ENCODE data around the gene CYTL1. TPM values are rescaled to one million over a fixed set of nuclear protein-coding genes. Genes with fewer than 3 reads are reported as not detected.

Gene CYTL1
- total RNA-seq, 1 experiment from 2014 or later: 3.2 TPM

DNA sequence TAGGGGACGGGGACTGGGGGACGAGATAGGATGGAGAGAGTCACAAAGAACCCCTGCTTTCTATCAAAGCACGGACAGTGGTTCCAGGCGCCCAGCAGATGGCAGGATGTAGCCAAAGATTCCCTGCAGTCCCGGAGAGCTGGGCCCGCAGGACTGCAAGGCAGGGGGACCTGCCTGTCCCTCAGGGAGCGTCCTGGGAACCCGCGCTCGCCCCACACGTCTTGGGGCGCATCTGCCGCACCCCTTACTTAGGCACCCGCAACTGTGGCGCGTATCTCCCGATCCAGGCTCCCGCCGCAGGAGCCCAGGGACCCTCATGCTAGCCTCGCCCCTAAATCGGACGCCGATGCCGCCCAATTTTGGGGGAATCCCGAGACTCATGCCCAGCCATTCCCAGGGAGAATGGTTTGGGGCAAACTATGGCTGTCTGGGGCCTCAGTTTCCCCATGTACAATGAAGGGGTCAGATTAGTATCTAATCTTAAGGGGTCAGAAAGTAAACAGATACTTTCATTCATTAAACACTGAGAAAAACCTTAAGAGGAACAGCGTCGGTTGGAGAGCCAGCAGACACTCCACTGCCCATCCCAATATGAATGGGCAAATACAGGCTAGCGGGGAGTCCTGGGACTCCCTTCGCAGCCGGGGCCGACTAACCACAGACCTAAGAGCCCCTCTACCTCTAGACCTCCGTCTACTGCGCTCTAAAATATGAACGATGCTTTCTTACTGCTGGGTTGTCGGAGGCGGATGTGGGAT lies 31.4 kb upstream of the CYTL1 start (continued):
- TF ChIP-seq, protein P1, sequence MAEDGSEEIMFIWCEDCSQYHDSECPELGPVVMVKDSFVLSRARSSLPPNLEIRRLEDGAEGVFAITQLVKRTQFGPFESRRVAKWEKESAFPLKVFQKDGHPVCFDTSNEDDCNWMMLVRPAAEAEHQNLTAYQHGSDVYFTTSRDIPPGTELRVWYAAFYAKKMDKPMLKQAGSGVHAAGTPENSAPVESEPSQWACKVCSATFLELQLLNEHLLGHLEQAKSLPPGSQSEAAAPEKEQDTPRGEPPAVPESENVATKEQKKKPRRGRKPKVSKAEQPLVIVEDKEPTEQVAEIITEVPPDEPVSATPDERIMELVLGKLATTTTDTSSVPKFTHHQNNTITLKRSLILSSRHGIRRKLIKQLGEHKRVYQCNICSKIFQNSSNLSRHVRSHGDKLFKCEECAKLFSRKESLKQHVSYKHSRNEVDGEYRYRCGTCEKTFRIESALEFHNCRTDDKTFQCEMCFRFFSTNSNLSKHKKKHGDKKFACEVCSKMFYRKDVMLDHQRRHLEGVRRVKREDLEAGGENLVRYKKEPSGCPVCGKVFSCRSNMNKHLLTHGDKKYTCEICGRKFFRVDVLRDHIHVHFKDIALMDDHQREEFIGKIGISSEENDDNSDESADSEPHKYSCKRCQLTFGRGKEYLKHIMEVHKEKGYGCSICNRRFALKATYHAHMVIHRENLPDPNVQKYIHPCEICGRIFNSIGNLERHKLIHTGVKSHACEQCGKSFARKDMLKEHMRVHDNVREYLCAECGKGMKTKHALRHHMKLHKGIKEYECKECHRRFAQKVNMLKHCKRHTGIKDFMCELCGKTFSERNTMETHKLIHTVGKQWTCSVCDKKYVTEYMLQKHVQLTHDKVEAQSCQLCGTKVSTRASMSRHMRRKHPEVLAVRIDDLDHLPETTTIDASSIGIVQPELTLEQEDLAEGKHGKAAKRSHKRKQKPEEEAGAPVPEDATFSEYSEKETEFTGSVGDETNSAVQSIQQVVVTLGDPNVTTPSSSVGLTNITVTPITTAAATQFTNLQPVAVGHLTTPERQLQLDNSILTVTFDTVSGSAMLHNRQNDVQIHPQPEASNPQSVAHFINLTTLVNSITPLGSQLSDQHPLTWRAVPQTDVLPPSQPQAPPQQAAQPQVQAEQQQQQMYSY (CRISPR knock-in tag; IDR thresholded peaks at IDR 0.05): no peak
- TF ChIP-seq, protein P2, sequence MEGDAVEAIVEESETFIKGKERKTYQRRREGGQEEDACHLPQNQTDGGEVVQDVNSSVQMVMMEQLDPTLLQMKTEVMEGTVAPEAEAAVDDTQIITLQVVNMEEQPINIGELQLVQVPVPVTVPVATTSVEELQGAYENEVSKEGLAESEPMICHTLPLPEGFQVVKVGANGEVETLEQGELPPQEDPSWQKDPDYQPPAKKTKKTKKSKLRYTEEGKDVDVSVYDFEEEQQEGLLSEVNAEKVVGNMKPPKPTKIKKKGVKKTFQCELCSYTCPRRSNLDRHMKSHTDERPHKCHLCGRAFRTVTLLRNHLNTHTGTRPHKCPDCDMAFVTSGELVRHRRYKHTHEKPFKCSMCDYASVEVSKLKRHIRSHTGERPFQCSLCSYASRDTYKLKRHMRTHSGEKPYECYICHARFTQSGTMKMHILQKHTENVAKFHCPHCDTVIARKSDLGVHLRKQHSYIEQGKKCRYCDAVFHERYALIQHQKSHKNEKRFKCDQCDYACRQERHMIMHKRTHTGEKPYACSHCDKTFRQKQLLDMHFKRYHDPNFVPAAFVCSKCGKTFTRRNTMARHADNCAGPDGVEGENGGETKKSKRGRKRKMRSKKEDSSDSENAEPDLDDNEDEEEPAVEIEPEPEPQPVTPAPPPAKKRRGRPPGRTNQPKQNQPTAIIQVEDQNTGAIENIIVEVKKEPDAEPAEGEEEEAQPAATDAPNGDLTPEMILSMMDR (IDR thresholded peaks at IDR 0.05): peak; percentile 66
- TF ChIP-seq NR1H2 (CRISPR knock-in tag; IDR thresholded peaks at IDR 0.05) (no peak), NFE2L1 (CRISPR knock-in tag; IDR thresholded peaks at IDR 0.05) (no peak), ZNF219 (CRISPR knock-in tag; IDR thresholded peaks at IDR 0.05; ENCODE audit: borderline replicate concordance) (no peak), OVOL2 (CRISPR knock-in tag; IDR thresholded peaks at IDR 0.05; ENCODE audit: borderline replicate concordance) (no peak)
- TF ChIP-seq, protein P3, sequence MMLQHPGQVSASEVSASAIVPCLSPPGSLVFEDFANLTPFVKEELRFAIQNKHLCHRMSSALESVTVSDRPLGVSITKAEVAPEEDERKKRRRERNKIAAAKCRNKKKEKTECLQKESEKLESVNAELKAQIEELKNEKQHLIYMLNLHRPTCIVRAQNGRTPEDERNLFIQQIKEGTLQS (CRISPR knock-in tag; conservative IDR thresholded peaks at IDR 0.05): no peak
- TF ChIP-seq, protein P4, sequence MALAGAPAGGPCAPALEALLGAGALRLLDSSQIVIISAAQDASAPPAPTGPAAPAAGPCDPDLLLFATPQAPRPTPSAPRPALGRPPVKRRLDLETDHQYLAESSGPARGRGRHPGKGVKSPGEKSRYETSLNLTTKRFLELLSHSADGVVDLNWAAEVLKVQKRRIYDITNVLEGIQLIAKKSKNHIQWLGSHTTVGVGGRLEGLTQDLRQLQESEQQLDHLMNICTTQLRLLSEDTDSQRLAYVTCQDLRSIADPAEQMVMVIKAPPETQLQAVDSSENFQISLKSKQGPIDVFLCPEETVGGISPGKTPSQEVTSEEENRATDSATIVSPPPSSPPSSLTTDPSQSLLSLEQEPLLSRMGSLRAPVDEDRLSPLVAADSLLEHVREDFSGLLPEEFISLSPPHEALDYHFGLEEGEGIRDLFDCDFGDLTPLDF (CRISPR knock-in tag; IDR thresholded peaks at IDR 0.05): no peak

DNA sequence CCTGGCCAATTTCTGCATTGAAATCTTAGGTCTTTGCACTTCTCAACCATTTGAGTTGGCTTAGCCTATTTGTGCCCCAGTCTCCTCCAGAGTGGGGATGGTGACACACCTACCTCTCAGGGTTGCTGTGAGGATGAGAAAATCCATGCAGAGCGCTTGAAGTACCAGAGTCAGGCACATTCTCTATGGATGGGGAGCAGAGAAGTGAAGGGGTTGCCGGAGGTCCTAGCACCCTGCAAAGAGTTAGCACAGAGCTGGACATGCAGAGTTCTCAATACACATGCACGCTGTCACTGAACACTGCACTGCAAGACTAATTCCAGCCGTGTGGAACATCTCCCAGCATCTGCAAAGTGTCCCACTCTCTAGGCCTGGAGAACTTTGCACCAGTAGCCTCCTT lies 29.5 kb upstream of the CYTL1 start:
- Mint-ChIP-seq H3K4me1 (peaks cover 18% of the 10 kb centered on the region), H3K27me3 (ENCODE audit: low read depth) (peaks cover 70% of the 10 kb centered on the region), H3K27ac (no peak overlapping the region), H3K36me3 (no peaks in the 10 kb centered on the region), H3K4me3 (no peak overlapping the region), H3K9me3 (peaks cover 9% of the 10 kb centered on the region; the same call in 1 of the 2 replicates)
- ChIA-PET POLR2A (no interaction called here), CTCF (interaction anchor here (0.6 kb wide), 1 partner anchor 13 kb away, joined by 3 read pairs; no protein-coding TSS in a partner anchor)
- ATAC-seq: no peak
- no peak for DNase-seq (ENCODE audit: low spot score)
- no peak for TF ChIP-seq GRHL2 (CRISPR knock-in tag; IDR thresholded peaks at IDR 0.05; ENCODE audit: insufficient replicate concordance, severe bottlenecking)
- no peak for TF ChIP-seq ELF4 (CRISPR knock-in tag; IDR thresholded peaks at IDR 0.05; ENCODE audit: low read depth)
- no peak for TF ChIP-seq SMAD3 (CRISPR knock-in tag; IDR thresholded peaks at IDR 0.05; ENCODE audit: borderline replicate concordance)
- no peak for TF ChIP-seq ATF1 (CRISPR knock-in tag; IDR thresholded peaks at IDR 0.05)
- TF ChIP-seq, protein P5, sequence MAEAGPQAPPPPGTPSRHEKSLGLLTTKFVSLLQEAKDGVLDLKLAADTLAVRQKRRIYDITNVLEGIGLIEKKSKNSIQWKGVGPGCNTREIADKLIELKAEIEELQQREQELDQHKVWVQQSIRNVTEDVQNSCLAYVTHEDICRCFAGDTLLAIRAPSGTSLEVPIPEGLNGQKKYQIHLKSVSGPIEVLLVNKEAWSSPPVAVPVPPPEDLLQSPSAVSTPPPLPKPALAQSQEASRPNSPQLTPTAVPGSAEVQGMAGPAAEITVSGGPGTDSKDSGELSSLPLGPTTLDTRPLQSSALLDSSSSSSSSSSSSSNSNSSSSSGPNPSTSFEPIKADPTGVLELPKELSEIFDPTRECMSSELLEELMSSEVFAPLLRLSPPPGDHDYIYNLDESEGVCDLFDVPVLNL (CRISPR knock-in tag; IDR thresholded peaks at IDR 0.05; ENCODE audit: borderline replicate concordance, low read depth): no peak
- no peak for TF ChIP-seq PRRX2 (CRISPR knock-in tag; IDR thresholded peaks at IDR 0.05)
- TF ChIP-seq ZNF423 (CRISPR knock-in tag; IDR thresholded peaks at IDR 0.05): no peak
- TF ChIP-seq KAT7 (CRISPR knock-in tag; IDR thresholded peaks at IDR 0.05; ENCODE audit: borderline replicate concordance): no peak
- TF ChIP-seq TP53 (CRISPR knock-in tag; IDR thresholded peaks at IDR 0.05): no peak
- TF ChIP-seq, protein P1 (CRISPR knock-in tag; IDR thresholded peaks at IDR 0.05): no peak
- TF ChIP-seq EMX1 (CRISPR knock-in tag; IDR thresholded peaks at IDR 0.05): no peak
- no peak for TF ChIP-seq SOX15 (CRISPR knock-in tag; IDR thresholded peaks at IDR 0.05)
- TF ChIP-seq SMAD4 (CRISPR knock-in tag; IDR thresholded peaks at IDR 0.05): no peak
- no peak for TF ChIP-seq TEAD1 (CRISPR knock-in tag; IDR thresholded peaks at IDR 0.05)
- TF ChIP-seq JUN (CRISPR knock-in tag; IDR thresholded peaks at IDR 0.05): no peak
- no peak for TF ChIP-seq CBFB (CRISPR knock-in tag; IDR thresholded peaks at IDR 0.05; ENCODE audit: low read depth)

All from WTC11 (cell line).